Smooth muscle cell (in vitro differentiated cells): Measurements from ENCODE around the gene GOLGA3. TPM values are rescaled to one million over a fixed set of nuclear protein-coding genes. Genes with fewer than 3 reads are reported as not detected.

Experiments used
- DNase-seq: peaks from one replicate; lab custom pipeline; 2025; ENCODE audit not compliant: unreplicated experiment; lab: John Stamatoyannopoulos, UW
- H2AFZ ChIP-seq: fragments of 200-600 bp; sonication (generic); 2 replicates; pipeline ENCODE4 v1.6.0; 2016; ENCODE audit warnings: antibody characterized with exemption, low read depth, mild to moderate bottlenecking
- H3F3A ChIP-seq: fragments of 200-600 bp; sonication (generic); 2 replicates; pipeline ENCODE4 v1.6.0; 2017; ENCODE audit warnings: antibody characterized with exemption, low read depth
- H3K27ac ChIP-seq: fragments of 200-600 bp; sonication (generic); 2 replicates; pipeline ENCODE4 v1.5.1; 2016; ENCODE audit warnings: low read depth, mild to moderate bottlenecking
- H3K27me3 ChIP-seq: fragments of 200-600 bp; sonication (generic); 2 replicates; pipeline ENCODE4 v1.6.1; 2016; ENCODE audit warnings: low read depth, mild to moderate bottlenecking
- H3K36me3 ChIP-seq: fragments of 200-600 bp; sonication (generic); 2 replicates; pipeline ENCODE4 v1.5.1; 2016; ENCODE audit warnings: low read depth
- H3K4me1 ChIP-seq: fragments of 200-600 bp; sonication (generic); 2 replicates; pipeline ENCODE4 v1.5.1; 2016; ENCODE audit warnings: low read depth
- H3K4me2 ChIP-seq: fragments of 200-600 bp; sonication (generic); 2 replicates; pipeline ENCODE4 v1.6.0; 2016; ENCODE audit warnings: mild to moderate bottlenecking
- H3K4me3 ChIP-seq: fragments of 200-600 bp; sonication (generic); 2 replicates; pipeline ENCODE4 v1.5.1; 2016; ENCODE audit warnings: mild to moderate bottlenecking
- H3K79me2 ChIP-seq: fragments of 200-600 bp; sonication (generic); 2 replicates; pipeline ENCODE4 v1.6.0; 2016; ENCODE audit warnings: low read depth, mild to moderate bottlenecking
- H3K9ac ChIP-seq: fragments of 200-600 bp; sonication (generic); 2 replicates; pipeline ENCODE4 v1.6.0; 2016; ENCODE audit warnings: low read depth
- H3K9me3 ChIP-seq: fragments of 200-600 bp; sonication (generic); replicated peaks from 2 replicates; pipeline ENCODE4 v1.5.1; 2016; ENCODE audit warnings: low read depth
- H4K20me1 ChIP-seq: fragments of 200-600 bp; sonication (generic); 2 replicates; pipeline ENCODE4 v1.6.0; 2016; ENCODE audit warnings: low read depth
- WGBS: methylation state at CpG from one replicate; pipeline ENCODE4 v1.1.7; 2016; ENCODE audit warnings: low lambda C conversion rate; 5-methylcytosine and 5-hydroxymethylcytosine counted together
- polyA plus RNA-seq: library from polyadenylated mRNA; unstranded; fragments of >200 nt; fragmentation: Nextera tagmentation; extraction: Ambion mirVana; gene quantifications from 2 replicates; pipeline ENCODE4 v1.2.1, GENCODE V29; 2016
- total RNA-seq: library from RNA; depleted of rRNA; stranded (reverse); fragments of >200 nt; gene quantifications from 2 replicates; pipeline ENCODE4 v1.2.3, GENCODE V29; 2014
- TF ChIP-seq, protein P1 (sequence below): fragments of 200-600 bp; sonication (generic); IDR thresholded peaks from 2 replicates; pipeline ENCODE4 v1.5.1; 2017; ENCODE audit warnings: borderline replicate concordance, mild to moderate bottlenecking, antibody characterized with exemption; ENCODE audit not compliant: insufficient read depth, poor library complexity, severe bottlenecking

The GOLGA3 gene
- total and polyA plus RNA-seq, 2 experiments from 2014 or later = 25.1 to 34.5 TPM

DNA sequence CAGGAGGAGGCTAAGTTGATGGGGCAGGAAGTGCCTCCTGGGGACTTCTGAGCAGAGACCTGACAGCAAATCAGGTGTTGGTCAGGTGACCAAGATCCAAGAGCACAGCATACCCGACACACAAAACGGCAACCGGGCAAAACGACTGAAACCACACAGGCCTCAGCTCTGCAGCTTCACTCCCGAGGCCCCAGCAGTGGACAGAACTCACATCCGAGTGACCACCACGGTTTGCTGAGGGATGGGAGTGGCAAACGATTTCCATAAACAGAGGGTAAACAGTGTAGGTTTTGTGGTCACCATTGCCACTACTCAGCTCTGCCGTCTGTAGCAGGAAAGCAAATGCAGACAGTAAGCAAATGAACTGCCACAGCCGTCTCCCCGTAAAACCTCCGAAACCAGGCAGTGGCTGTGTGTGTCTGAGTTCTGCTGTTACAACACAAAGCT is 44.3 kb upstream of the GOLGA3 start:
- 93% methylated on average over 12 of the region's 12 CpGs for whole genome bisulfite sequencing
- peaks cover 2% of the 10 kb centered on the region for H4K20me1 ChIP-seq
- no peaks in the 10 kb centered on the region for H3F3A ChIP-seq
- no peaks in the 10 kb centered on the region for H3K27me3 ChIP-seq
- H3K79me2 ChIP-seq = peaks cover 13% of the 10 kb centered on the region
- no peak overlapping the region for H3K9ac ChIP-seq
- no peak overlapping the region for H3K4me3 ChIP-seq
- H2AFZ ChIP-seq = no peak overlapping the region
- H3K27ac ChIP-seq = no peak overlapping the region
- no peaks in the 10 kb centered on the region for H3K4me1 ChIP-seq
- no peaks in the 10 kb centered on the region for H3K9me3 ChIP-seq
- TF ChIP-seq, protein P1, sequence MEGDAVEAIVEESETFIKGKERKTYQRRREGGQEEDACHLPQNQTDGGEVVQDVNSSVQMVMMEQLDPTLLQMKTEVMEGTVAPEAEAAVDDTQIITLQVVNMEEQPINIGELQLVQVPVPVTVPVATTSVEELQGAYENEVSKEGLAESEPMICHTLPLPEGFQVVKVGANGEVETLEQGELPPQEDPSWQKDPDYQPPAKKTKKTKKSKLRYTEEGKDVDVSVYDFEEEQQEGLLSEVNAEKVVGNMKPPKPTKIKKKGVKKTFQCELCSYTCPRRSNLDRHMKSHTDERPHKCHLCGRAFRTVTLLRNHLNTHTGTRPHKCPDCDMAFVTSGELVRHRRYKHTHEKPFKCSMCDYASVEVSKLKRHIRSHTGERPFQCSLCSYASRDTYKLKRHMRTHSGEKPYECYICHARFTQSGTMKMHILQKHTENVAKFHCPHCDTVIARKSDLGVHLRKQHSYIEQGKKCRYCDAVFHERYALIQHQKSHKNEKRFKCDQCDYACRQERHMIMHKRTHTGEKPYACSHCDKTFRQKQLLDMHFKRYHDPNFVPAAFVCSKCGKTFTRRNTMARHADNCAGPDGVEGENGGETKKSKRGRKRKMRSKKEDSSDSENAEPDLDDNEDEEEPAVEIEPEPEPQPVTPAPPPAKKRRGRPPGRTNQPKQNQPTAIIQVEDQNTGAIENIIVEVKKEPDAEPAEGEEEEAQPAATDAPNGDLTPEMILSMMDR = no peak
- H3K4me2 ChIP-seq = no peak overlapping the region
- peaks cover 17% of the 10 kb centered on the region for H3K36me3 ChIP-seq
- DNase-seq = no peak

DNA sequence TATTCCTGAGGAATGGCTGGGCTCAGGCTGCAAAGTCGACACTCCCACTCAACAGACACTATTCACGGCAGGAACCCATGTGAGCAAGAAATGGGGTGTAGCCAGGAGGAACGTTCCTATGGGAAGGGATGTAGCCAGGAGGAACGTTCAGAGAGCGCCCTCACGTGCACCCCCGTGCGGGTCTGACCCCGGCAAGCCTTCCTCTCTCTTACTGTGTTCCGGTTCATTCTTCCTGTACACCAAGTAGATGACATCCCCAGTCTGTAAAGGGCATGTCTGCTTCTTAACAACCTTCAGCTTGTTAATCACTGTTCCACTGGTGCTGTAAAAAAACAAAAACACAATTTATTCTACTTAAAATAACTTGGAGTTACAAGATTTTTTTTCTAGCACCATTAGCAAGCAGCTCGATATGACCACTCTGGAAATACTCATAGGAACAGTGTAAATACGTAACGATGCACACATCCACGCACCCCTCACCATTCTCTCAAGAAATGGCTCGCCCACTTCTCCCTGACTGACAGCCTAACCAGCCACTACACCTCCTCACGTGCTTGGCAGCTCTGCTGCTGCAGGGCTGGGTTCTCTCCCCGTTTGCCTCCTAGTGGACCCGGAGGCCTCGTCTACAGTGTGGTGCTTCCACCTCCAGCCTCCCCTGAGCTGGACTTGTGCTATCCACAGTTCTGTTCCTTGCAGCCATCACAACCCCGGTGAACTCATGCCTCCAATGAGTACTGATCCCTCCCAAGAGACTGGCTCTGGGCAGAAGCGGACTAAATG is 43.6 kb upstream of the GOLGA3 start:
- Histone ChIP-seq H3F3A (peaks cover 4% of the 10 kb centered on the region), H3K4me3 (no peak overlapping the region), H3K36me3 (peaks cover 13% of the 10 kb centered on the region), H3K9ac (no peak overlapping the region), H3K27me3 (no peaks in the 10 kb centered on the region), H3K4me1 (no peaks in the 10 kb centered on the region), H3K4me2 (no peak overlapping the region), H2AFZ (no peak overlapping the region), H3K9me3 (no peaks in the 10 kb centered on the region), H3K27ac (no peak overlapping the region), H3K79me2 (peaks cover 14% of the 10 kb centered on the region), H4K20me1 (peaks cover 2% of the 10 kb centered on the region)
- DNase-seq = no peak
- TF ChIP-seq, protein P1 = no peak
- 95% methylated on average over 21 of the region's 21 CpGs for WGBS

DNA sequence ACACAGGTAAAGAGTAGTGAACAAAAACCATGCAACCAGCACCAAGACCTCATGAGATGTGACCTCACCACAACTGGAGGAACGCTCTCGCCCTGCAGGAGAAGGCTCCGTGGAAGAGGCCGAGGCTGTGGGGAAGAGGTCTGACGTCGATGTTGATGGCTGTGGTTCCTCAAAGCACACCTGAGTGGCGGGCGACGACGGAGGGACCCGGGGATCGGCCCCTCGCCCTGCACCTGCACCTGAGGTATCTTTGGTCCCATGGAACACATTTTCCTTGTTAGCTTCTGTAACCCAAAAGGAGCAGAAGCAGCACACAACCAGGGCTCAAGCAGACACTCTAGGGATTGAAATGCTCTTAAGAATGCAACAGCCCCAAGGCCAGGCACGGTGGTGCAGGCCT is 40.9 kb upstream of the GOLGA3 start:
- H3K4me3 ChIP-seq = no peak overlapping the region
- no peak overlapping the region for H3K27ac ChIP-seq
- 96% methylated on average over 14 of the region's 14 CpGs for WGBS
- DNase-seq = no peak
- no peaks in the 10 kb centered on the region for H3K27me3 ChIP-seq
- H2AFZ ChIP-seq = no peak overlapping the region
- no peaks in the 10 kb centered on the region for H3K9me3 ChIP-seq
- TF ChIP-seq, protein P1 = no peak
- H3K4me1 ChIP-seq = no peaks in the 10 kb centered on the region
- H3K4me2 ChIP-seq = no peak overlapping the region
- H3K79me2 ChIP-seq = peaks cover 9% of the 10 kb centered on the region
- peaks cover 10% of the 10 kb centered on the region for H3K36me3 ChIP-seq
- H3F3A ChIP-seq = peaks cover 13% of the 10 kb centered on the region
- H3K9ac ChIP-seq = no peak overlapping the region
- H4K20me1 ChIP-seq = peaks cover 4% of the 10 kb centered on the region
